ENCODE measurements around the gene ZBTB24.

Gene ZBTB24

GRCh38 chr6:109449064-109449794, 33.8 kb downstream of the ZBTB24 start:
- DNase-seq, result no peak

GRCh38 chr6:109448615-109449014, 34.4 kb downstream of the ZBTB24 start:
- DNase-seq, result no peak

GRCh38 chr6:109447878-109448555, 35.0 kb downstream of the ZBTB24 start:
- no peak for DNase-seq

- DNase-seq, result no peak
These were observed 35.9 kb downstream of the ZBTB24 start for GRCh38 chr6:109447087-109447486.

GRCh38 chr6:109446541-109446940, 36.5 kb downstream of the ZBTB24 start:
- no peak for DNase-seq

GRCh38 chr6:109446072-109446471, 36.9 kb downstream of the ZBTB24 start:
- no peak for DNase-seq

GRCh38 chr6:109445382-109445781, 37.6 kb downstream of the ZBTB24 start:
- no peak for DNase-seq

- DNase-seq, result no peak
These were observed 39.5 kb downstream of the ZBTB24 start for GRCh38 chr6:109443425-109443950.

- no peak for DNase-seq
These were observed 40.6 kb downstream of the ZBTB24 start for GRCh38 chr6:109442393-109442924.

- DNase-seq, result peak; percentile 25 to 46
These were observed 41.8 kb downstream of the ZBTB24 start for GRCh38 chr6:109441069-109441816.

GRCh38 chr6:109440331-109441068, 42.5 kb downstream of the ZBTB24 start, which contains the start of the genes PPIL6 and SMPD2:
Gene PPIL6 (minus strand): TSS chr6:109440628. CDS start chr6:109440590, 38 bp downstream.
Gene SMPD2 (plus strand): TSS chr6:109440724. CDS start chr6:109441122, 398 bp downstream.
- peak; percentile 86 to 88 for DNase-seq

GRCh38 chr6:109436041-109436440, 47.0 kb downstream of the ZBTB24 start:
- DNase-seq, result peak; percentile 51 to 56

GRCh38 chr6:109434456-109434855, 48.6 kb downstream of the ZBTB24 start:
- DNase-seq, result peak; percentile 63 to 85

GRCh38 chr6:109429496-109429895, 53.5 kb downstream of the ZBTB24 start:
- no peak for DNase-seq

GRCh38 chr6:109428889-109429477, 54.0 kb downstream of the ZBTB24 start:
- DNase-seq, result no peak

GRCh38 chr6:109424946-109425345, 58.1 kb downstream of the ZBTB24 start:
- no peak for DNase-seq

GRCh38 chr6:109421184-109421583, 61.8 kb downstream of the ZBTB24 start:
- DNase-seq, result no peak

- DNase-seq, result no peak
These were observed 62.3 kb downstream of the ZBTB24 start for GRCh38 chr6:109420751-109421150.

GRCh38 chr6:109417646-109418045, 65.4 kb downstream of the ZBTB24 start:
- no peak for DNase-seq
